ENCODE data around the gene LBHD2.

LBHD2 gene

DNA sequence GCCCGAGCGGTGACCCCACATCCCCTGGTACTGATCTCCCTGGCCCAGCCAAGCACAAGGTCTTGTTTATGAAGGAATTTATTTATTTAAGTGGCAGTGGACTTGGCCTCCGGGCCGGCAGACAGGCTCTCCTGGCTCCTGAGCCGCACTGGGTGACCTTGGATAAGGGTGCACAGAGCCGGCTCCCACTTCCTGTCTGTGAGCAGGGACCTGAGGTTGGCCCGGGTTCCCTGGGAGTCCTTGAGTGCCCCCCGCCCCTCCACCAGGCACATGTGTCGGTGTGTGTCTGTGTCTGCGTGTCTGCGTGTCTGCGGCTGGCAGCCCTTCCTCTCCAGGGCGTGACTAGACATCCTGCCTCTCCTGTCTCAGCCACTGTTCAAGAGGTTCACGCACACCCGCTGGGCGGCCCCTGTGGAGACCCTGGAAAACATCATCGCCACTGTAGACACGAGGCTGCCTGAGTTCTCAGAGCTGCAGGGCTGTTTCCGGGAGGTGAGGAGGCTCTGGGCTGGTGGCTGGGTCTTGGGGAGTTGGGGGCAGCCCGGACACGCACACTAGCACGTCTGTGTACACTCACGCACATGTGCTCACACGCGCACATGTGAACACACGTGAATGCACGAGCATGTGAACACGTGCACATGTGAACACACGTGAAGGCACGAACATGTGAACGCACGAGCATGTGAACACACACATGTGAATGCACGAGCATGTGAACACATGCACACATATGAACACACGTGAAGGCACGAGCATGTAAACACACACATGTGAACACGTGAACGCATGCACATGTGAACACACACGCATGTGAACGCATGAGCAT, 48.6 kb downstream of the LBHD2 start:
- no peak for DNase-seq

DNA sequence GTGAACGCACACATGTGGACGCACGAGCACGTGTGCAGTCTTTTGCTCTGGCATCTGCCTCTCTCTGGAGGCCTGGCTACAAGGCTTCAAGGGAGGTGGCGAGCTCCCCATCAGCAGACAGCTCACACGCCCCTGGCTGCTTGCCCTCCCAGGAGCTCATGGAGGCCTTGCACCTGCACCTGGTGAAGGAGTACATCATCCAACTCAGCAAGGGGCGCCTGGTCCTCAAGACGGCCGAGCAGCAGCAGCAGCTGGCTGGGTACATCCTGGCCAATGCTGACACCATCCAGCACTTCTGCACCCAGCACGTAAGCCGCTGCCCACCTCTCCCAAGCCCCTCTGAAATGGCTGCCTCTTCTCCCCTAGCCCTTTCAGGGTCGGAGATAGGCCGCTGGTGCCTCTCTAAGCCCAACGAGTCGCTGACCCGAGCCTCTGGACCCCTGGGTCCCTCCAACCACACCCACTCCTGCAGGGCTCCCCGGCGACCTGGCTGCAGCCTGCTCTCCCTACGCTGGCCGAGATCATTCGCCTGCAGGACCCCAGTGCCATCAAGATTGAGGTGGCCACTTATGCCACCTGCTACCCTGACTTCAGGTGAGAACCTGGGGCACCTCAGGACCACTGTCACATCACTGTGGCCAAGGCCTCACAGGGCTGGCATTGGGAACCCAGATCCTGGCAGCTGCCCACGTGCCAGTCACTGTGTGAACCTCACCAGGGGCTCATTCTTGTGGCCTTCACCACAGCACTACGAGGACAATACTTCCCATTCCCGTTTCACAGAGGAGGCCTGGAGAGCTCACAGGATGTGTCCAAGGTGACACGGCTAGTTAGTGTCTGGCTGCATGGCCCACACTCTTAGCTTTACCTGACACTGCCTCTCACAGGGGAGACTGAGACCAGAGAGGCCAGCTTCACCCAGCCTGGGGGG, 49.5 kb downstream of the LBHD2 start:
- no peak for DNase-seq

DNA sequence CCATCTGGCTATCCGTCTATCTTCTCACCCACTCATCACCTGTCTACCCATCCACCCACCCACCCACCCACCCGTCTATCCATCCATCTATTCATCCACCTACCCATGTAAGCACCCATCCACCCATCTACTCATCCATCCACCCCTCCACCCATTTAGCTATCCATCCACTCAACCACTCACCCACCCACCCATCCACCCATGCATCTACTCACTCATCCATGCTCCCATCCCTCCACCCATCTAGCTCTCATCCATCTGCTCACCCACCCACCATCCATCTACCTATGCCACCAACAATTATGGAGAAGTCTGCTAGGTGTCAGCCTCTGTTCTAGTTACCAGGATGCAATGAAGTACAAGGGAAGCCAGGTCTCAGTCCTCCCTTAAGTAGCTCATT, 50.4 kb downstream of the LBHD2 start:
- DNase-seq = no peak

- no peak for DNase-seq
These were observed 50.9 kb downstream of the LBHD2 start for GRCh38 chr14:103134919-103135318.

GRCh38 chr14:103135333-103136260, 51.6 kb downstream of the LBHD2 start:
- DNase-seq = no peak

GRCh38 chr14:103136388-103137271, 52.6 kb downstream of the LBHD2 start:
- DNase-seq = no peak

DNA sequence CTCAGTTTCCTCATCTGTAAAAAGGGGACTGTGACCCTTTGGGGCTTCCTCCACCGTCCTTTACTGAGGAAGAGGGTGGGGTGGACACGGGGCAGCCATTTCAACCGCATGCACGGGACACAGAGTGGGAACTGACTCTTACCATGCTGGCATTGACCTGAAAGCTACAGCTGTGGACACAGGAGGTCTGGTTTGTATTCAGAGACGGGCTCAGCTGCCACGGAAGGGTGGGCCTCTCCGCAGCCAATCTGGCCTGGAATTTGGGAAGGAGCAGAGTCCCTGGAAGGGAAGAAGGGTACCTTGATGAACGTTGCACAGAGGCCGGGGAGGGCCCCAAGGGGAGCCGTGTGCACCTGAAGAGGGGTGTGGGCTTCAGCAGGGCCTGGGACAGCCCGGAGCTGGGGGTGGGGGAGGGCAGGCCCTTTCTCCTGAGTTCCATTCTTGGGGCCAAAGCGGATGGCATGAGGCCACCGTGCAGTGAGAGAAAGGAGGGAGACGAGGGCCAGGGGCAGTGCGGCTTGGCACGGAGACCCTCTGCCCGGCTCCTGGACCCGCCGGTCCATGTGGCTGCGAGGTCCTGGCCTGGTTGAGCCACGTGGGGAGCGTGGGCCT, 53.8 kb downstream of the LBHD2 start:
- no peak for DNase-seq

DNA sequence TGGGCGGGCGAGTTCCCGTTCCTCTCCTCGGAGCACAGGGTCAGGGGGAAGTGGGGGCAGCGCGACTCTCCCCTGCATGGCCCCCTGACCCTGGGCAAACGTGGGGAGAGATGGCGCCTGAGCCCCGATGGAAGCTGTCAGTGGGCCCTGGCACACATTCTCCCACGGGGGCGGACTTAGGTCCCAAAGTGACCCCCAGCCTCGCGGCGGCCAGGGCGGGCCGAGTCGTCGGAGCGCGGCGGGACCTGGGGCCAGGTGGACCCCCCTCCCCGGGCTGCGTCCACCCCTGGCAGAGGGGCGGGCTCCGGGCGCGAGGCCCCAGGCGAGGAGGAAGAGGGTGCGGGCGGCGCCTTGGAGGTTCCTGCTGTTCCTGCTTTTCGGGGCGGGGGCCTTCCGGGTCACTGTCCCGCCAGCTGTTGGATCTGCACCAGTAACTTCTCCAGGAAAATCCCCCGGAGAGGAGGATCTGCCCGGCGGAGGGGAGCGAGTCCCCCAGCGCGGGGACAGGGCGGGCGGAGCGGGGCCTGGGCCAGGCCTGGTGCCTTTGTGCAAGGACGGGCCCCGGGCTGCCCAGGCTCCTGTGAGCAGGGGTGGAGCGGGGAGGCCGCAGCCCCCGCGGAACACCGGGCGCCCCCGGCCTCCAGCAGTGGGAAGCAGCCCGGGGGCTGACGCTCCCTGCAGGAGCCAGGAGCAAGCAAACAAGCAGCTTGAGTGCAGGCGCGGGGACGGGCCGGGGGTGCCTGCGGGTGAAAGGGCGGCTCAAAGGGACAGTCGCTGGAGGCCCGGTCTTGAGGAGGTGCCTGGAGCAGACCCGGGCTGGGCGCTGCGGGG, 54.5 kb downstream of the LBHD2 start:
- DNase-seq = no peak

DNA sequence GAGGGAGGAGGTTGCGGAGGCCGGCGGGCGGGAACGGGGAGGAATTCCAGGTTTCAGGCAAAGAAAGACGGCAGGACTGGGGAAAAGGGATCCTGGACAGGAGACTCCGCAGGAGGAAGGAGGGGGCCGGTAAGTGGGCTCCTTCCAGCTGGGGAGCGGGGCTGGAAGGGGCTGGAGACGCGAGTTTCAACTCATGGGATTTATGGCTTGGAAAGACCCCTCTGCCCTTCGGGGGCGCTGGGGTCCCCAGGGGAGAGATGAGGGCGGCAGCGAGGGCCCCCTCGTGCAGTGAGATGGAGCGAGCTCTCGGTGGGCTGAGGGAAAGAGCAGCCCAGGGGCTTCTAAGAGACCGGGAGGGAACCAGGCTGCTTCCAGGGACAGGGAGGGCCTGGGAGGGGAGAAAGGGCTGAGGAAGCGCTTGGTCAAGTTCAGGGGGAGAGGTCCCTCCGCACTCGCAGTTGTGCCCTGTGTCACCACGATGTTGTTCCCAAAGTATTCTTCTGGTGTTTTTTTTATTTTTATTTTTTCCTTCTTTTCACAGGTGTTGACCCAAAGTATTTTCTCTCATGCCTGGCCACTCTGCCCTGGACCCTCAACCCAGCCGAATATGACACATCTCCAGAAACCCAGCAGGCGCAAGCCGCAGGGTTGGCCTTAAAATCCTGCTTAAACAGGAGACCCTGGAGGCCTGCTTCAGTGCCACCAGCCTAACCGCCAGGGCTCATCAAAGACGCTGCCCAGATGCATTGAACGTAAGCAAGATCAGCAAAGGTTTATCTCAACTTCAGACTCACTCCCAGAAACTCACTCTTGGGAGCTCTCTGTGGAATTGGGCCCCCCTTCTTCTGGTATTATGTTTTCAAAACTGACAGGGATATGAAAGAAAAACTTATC, 55.4 kb downstream of the LBHD2 start:
- DNase-seq = no peak

Measured in effector CD8-positive, alpha-beta T cell (primary cell).